MCF 10A (cell line): Measurements from ENCODE around the gene PTPRN2. TPM values are rescaled to one million over a fixed set of nuclear protein-coding genes. Genes with fewer than 3 reads are reported as not detected.

ENCODE experiments used
- BruUV-seq: library from RNA; stranded (reverse); fragments of 400-500 nt; replicated peaks from 2 replicates; lab custom pipeline; 2021; lab: Mats Ljungman, UMichigan
- CTCF ChIA-PET: fragments of 300-600 bp; sonication (Branson Sonifier 250); formaldehyde crosslinking; extraction: SDS; loops from one replicate; lab custom pipeline; 2021; ENCODE audit warnings: antibody characterized with exemption, inconsistent platforms; lab: Yijun Ruan, JAX
- POLR2A ChIA-PET: fragments of 300-600, 350-650 bp; sonication (Branson Sonifier 250); formaldehyde crosslinking; extraction: SDS; loops from one replicate; lab custom pipeline; 2020; ENCODE audit warnings: antibody characterized with exemption, inconsistent platforms; lab: Yijun Ruan, JAX
- DNase-seq: peaks from one replicate; pipeline ENCODE4 v3.0.0-alpha.2; 2018; ENCODE audit not compliant: unreplicated experiment
- H3K27ac Mint-ChIP-seq: one replicate; pipeline ENCODE4 v1.8.0; 2022; ENCODE audit warnings: mild to moderate bottlenecking, low read depth, mixed read lengths; ENCODE audit not compliant: unreplicated experiment
- H3K27me3 Mint-ChIP-seq: one replicate; pipeline ENCODE4 v1.8.0; 2022; ENCODE audit warnings: mixed read lengths; ENCODE audit not compliant: insufficient read depth, unreplicated experiment
- H3K36me3 Mint-ChIP-seq: one replicate; pipeline ENCODE4 v1.8.0; 2022; ENCODE audit warnings: mild to moderate bottlenecking, moderate library complexity, mixed read lengths; ENCODE audit not compliant: insufficient read depth, unreplicated experiment
- H3K4me1 Mint-ChIP-seq: one replicate; pipeline ENCODE4 v1.8.0; 2022; ENCODE audit warnings: mixed read lengths; ENCODE audit not compliant: insufficient read depth, unreplicated experiment
- H3K4me3 Mint-ChIP-seq: one replicate; pipeline ENCODE4 v1.8.0; 2022; ENCODE audit warnings: mild to moderate bottlenecking, moderate library complexity, mixed read lengths; ENCODE audit not compliant: unreplicated experiment
- H3K9me3 Mint-ChIP-seq: one replicate; pipeline ENCODE4 v1.8.0; 2022; ENCODE audit warnings: mixed read lengths; ENCODE audit not compliant: unreplicated experiment
- intact Hi-C: fragments of 100-400 bp; cut with micrococcal nuclease; formaldehyde crosslinking; loops from 2 replicates; pipeline ENCODE4 v1.14.1; 2022
- total RNA-seq: library from RNA; stranded (reverse); gene quantifications from 2 replicates; pipeline ENCODE4 v1.2.3, GENCODE V29; 2022
- TF ChIP-seq, protein P1 (sequence below): fragments of 200-600 bp; IDR thresholded peaks from one replicate; pipeline ENCODE4 v1.8.0; 2022; ENCODE audit warnings: antibody characterized with exemption, mild to moderate bottlenecking; ENCODE audit not compliant: unreplicated experiment

Gene PTPRN2
- total RNA-seq, 1 experiment from 2014 or later, result 4.5 TPM

DNA sequence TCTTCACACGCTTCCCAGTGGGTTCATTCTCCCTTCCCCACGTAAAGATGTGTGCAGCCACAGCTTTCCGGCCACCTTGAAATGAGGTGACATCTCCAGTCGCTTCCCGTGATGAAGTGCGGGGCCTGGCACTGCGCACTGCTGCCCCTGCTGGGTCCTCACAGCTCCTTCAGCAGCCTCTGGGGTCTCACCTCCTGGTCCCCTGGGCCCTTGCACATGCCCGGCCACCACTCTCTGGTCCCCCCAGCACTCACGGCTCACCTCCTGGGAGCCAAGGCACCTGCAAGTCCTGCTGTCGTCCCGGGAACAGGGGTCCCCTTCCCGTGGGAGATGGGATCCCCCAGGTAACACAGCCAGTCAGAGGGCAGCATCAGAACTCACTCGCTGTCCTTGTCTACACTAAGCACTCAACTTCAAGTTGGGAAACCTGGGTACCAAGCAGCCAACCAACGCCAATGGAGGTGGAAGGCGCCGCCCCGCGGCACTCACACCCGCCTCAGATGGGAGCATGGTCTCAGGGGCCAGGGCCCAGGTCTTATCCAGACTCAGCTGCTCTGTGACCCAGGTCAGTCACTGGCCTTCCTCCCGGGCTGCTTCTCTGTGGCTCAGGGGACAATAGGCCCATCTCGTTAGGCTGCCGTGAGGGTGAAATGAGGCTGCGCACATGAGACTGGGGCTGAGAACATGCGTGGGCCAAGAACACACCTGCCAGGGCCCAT lies 176.2 kb downstream of the PTPRN2 start:
- Mint-ChIP-seq H3K4me3 (no peak overlapping the region), H3K27ac (no peak overlapping the region), H3K4me1 (peaks cover 16% of the 10 kb centered on the region), H3K36me3 (peaks cover 12% of the 10 kb centered on the region), H3K9me3 (no peaks in the 10 kb centered on the region), H3K27me3 (no peaks in the 10 kb centered on the region)
- no TSS peak for BruUV-seq
- TF ChIP-seq, protein P1, sequence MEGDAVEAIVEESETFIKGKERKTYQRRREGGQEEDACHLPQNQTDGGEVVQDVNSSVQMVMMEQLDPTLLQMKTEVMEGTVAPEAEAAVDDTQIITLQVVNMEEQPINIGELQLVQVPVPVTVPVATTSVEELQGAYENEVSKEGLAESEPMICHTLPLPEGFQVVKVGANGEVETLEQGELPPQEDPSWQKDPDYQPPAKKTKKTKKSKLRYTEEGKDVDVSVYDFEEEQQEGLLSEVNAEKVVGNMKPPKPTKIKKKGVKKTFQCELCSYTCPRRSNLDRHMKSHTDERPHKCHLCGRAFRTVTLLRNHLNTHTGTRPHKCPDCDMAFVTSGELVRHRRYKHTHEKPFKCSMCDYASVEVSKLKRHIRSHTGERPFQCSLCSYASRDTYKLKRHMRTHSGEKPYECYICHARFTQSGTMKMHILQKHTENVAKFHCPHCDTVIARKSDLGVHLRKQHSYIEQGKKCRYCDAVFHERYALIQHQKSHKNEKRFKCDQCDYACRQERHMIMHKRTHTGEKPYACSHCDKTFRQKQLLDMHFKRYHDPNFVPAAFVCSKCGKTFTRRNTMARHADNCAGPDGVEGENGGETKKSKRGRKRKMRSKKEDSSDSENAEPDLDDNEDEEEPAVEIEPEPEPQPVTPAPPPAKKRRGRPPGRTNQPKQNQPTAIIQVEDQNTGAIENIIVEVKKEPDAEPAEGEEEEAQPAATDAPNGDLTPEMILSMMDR, result no peak
- no peak for DNase-seq
- intact Hi-C loops, result no loop called here
- ChIA-PET POLR2A (no interaction called here), CTCF (interaction anchor here (0.7 to 1.8 kb wide), 3 partner anchors 56 to 979 kb away, joined by 3 to 7 read pairs (median 3); no protein-coding TSS in a partner anchor)

- peaks cover 12% of the 10 kb centered on the region for H3K36me3 Mint-ChIP-seq
Observed at GRCh38 chr7:158410720-158411119, 176.9 kb downstream of the PTPRN2 start.

DNA sequence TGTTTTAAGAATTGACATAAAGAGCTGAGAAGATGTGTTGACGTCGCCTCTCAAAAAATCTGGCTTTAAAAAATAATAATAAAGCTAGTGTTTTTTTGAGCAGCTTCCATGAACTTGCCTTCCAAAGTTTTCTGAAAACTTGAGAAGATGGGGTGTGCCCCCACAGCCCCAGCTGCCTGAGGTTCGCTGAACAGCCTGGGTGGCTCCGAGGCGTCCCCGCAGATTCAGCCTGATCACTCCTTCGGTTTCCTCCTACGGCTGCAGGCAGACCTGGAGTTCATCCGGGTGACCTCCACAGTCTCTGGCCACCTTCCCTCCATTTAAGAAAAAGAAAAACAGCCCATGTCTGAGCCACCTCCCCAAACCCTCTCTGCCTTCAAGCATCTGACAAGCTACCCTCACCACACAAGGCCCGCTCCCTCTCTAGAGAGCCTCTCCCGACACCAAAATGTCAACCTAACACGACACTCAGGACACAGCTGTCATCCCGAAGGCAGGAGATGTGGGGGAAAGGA lies 177.8 kb downstream of the PTPRN2 start:
- no TSS peak for BruUV-seq

More at GRCh38 chr7:158410720-158411119, 176.9 kb downstream of the PTPRN2 start:
- Mint-ChIP-seq H3K4me1 (peaks cover 12% of the 10 kb centered on the region), H3K27ac (no peak overlapping the region), H3K9me3 (no peaks in the 10 kb centered on the region), H3K4me3 (no peak overlapping the region), H3K27me3 (no peaks in the 10 kb centered on the region)
- TF ChIP-seq, protein P1, result no peak
- no TSS peak for BruUV-seq
- intact Hi-C loops, result no loop called here
- DNase-seq, result no peak
- CTCF ChIA-PET, result interaction anchor here (0.7 to 4.1 kb wide), 5 partner anchors 8 to 978 kb away, joined by 3 to 28 read pairs (median 7); no protein-coding TSS in a partner anchor
- POLR2A ChIA-PET, result no interaction called here

More for the DNA sequence above, 177.8 kb downstream of the PTPRN2 start:
- no peak overlapping the region for H3K4me3 Mint-ChIP-seq
- CTCF ChIA-PET, result interaction anchor here (0.6 to 4.1 kb wide), 8 partner anchors 9 to 977 kb away, joined by 3 to 30 read pairs (median 9); no protein-coding TSS in a partner anchor
- no peaks in the 10 kb centered on the region for H3K27me3 Mint-ChIP-seq
- TF ChIP-seq, protein P1, result no peak
- H3K36me3 Mint-ChIP-seq, result peaks cover 12% of the 10 kb centered on the region
- H3K27ac Mint-ChIP-seq, result no peak overlapping the region
- POLR2A ChIA-PET, result no interaction called here
- DNase-seq, result no peak
- H3K4me1 Mint-ChIP-seq, result peaks cover 8% of the 10 kb centered on the region
- H3K9me3 Mint-ChIP-seq, result no peaks in the 10 kb centered on the region
- intact Hi-C loops, result loop anchor here (5.0 to 10.0 kb wide), 2 partner anchors 975 to 1013 kb away; no protein-coding TSS in a partner anchor
